K562 (cell line): ENCODE data around the gene GPRC5B. TPM values are rescaled to one million over a fixed set of nuclear protein-coding genes. Genes with fewer than 3 reads are reported as not detected.

ENCODE experiments used
- ARID1B ChIP-seq: fragments of 450-650 bp; IDR thresholded peaks from 2 replicates; pipeline ENCODE4 v1.6.1; 2016; ENCODE audit warnings: antibody characterized with exemption, mild to moderate bottlenecking, inconsistent platforms
- DDX20 ChIP-seq: fragments of 450-650 bp; IDR thresholded peaks from 2 replicates; pipeline ENCODE4 v1.6.1; 2016; ENCODE audit warnings: missing genetic modification characterization, low read depth, mild to moderate bottlenecking, missing compliant biosample characterization, moderate library complexity
- EP400 ChIP-seq: fragments of 450-650 bp; IDR thresholded peaks from 2 replicates; pipeline ENCODE4 v1.6.1; 2017; ENCODE audit warnings: antibody characterized with exemption, mild to moderate bottlenecking, moderate library complexity
- ESRRA ChIP-seq: fragments of 450-650 bp; IDR thresholded peaks from 2 replicates; pipeline ENCODE4 v1.6.1; 2014; ENCODE audit warnings: low read depth, mild to moderate bottlenecking, moderate library complexity, borderline replicate concordance
- HDAC2 ChIP-seq: fragments of 450-650 bp; IDR thresholded peaks from 2 replicates; pipeline ENCODE4 v1.6.1; 2016; ENCODE audit warnings: mild to moderate bottlenecking
- HNRNPL ChIP-seq: fragments of 200-400 bp; formaldehyde crosslinking; IDR thresholded peaks from 2 replicates; pipeline ENCODE4 v1.6.1; 2017; ENCODE audit warnings: low read depth, mild to moderate bottlenecking, low read length
- NFE2L1 ChIP-seq: fragments of 450-650 bp; IDR thresholded peaks from 2 replicates; pipeline ENCODE4 v1.6.1; 2016; ENCODE audit warnings: missing genetic modification characterization, low read depth, mild to moderate bottlenecking, missing compliant biosample characterization, moderate library complexity, borderline replicate concordance
- PHB2 ChIP-seq: fragments of 450-650 bp; IDR thresholded peaks from 2 replicates; pipeline ENCODE4 v1.6.1; 2017; ENCODE audit warnings: low read depth
- POLR2G ChIP-seq: fragments of 200-400 bp; formaldehyde crosslinking; IDR thresholded peaks from 2 replicates; pipeline ENCODE4 v1.6.1; 2017; ENCODE audit warnings: low read depth, mild to moderate bottlenecking, antibody characterized with exemption, low read length, moderate library complexity
- PRMT5 ChIP-seq: sonication (generic); formaldehyde crosslinking; IDR thresholded peaks from 2 replicates; pipeline ENCODE4 v1.5.0; 2020; ENCODE audit warnings: missing genetic modification reagents
- ZBTB43 ChIP-seq: sonication (generic); formaldehyde crosslinking; IDR thresholded peaks from 2 replicates; pipeline ENCODE4 v1.8.0; 2023; ENCODE audit warnings: mild to moderate bottlenecking, missing genetic modification reagents
- ZEB2 ChIP-seq: fragments of 450-650 bp; IDR thresholded peaks from 2 replicates; pipeline ENCODE4 v1.6.1; 2016
- ZNF197 ChIP-seq: fragments of 200-800 bp; sonication (Bioruptor generic); IDR thresholded peaks from 2 replicates; pipeline ENCODE4 v1.6.1; 2016; ENCODE audit warnings: low read depth, missing genetic modification characterization, missing compliant biosample characterization
- ZNF407 ChIP-seq: fragments of 450-650 bp; IDR thresholded peaks from 2 replicates; pipeline ENCODE4 v1.6.1; 2016; ENCODE audit warnings: low read depth
- ZNF561 ChIP-seq: fragments of 450-650 bp; formaldehyde crosslinking; conservative IDR thresholded peaks from 2 replicates; pipeline ENCODE4 v1.4.0; 2020; ENCODE audit warnings: mild to moderate bottlenecking, moderate library complexity
- ZNF655 ChIP-seq: fragments of 250-450 bp; sonication (Bioruptor Pico); IDR thresholded peaks from 2 replicates; pipeline ENCODE4 v1.5.0; 2021
- ZNF696 ChIP-seq: fragments of 250-450 bp; sonication (Bioruptor Pico); conservative IDR thresholded peaks from 2 replicates; pipeline ENCODE4 v1.4.0; 2020; ENCODE audit warnings: mild to moderate bottlenecking, moderate library complexity
- ZNF785 ChIP-seq: fragments of 250-450 bp; sonication (Bioruptor Pico); IDR thresholded peaks from 2 replicates; pipeline ENCODE4 v1.4.0; 2020; ENCODE audit warnings: mild to moderate bottlenecking
- polyA plus RNA-seq, 8 experiments: library from polyadenylated mRNA; depleted of rRNA in 4 of 8; stranded (reverse) in 5 of 8; unstranded in 3 of 8; fragments of >200 nt; fragmentation: Nextera tagmentation in 2 of 8; fragmentation: Illumina TruSeq in 1 of 8; extraction: Ambion mirVana in 2 of 8; extraction: Trizol in 1 of 8; gene quantifications; 2 replicates each; pipeline versions ENCODE4 v1.2.1 to v1.2.3, GENCODE V29; 2011 to 2014; ENCODE audit warnings: inconsistent platforms in 1 of 8, missing spikeins in 1 of 8
- total RNA-seq, 7 experiments: library from RNA; depleted of rRNA in 6 of 7; stranded (reverse); fragments of >200 nt in 6 of 7; fragmentation: Illumina TruSeq in 2 of 7; extraction: Trizol in 2 of 7; gene quantifications; 2 replicates each; pipeline versions ENCODE4 v1.2.1 to v1.2.3, GENCODE V29; 2011 to 2021; ENCODE audit warnings: low replicate concordance in 1 of 7

Gene GPRC5B
- total and polyA plus RNA-seq, 9 of the 15 experiments (the other 6 are each of a cell fraction or from before 2014, with no cell fraction given) = 0.65 to 5.5 (median 1.3) TPM

- TF ChIP-seq ZBTB43 = no peak
- TF ChIP-seq ARID1B = no peak
- no peak for TF ChIP-seq ZNF407
- TF ChIP-seq DDX20 (tag) = no peak
- no peak for TF ChIP-seq ZNF561 (CRISPR knock-in tag)
- no peak for TF ChIP-seq PRMT5
- TF ChIP-seq POLR2G = no peak
- TF ChIP-seq ZNF655 (CRISPR knock-in tag) = no peak
- TF ChIP-seq ZEB2 = no peak
- TF ChIP-seq ZNF197 (CRISPR knock-in tag) = no peak
- no peak for TF ChIP-seq NFE2L1
- TF ChIP-seq ESRRA = peak; percentile 58; the same call in 1 of the 2 replicates
- TF ChIP-seq HNRNPL = no peak
- TF ChIP-seq EP400 = peak; percentile 77
- TF ChIP-seq HDAC2 = no peak
- no peak for TF ChIP-seq PHB2
- no peak for TF ChIP-seq ZNF785 (CRISPR knock-in tag)
- TF ChIP-seq ZNF696 (CRISPR knock-in tag) = no peak
Observed at GRCh38 chr16:19886073-19886941, 1.7 kb upstream of the GPRC5B start (continued).
